Epidermal melanocyte (primary cell): ENCODE data around the gene GLRA1.
"Not testable (repeated sequence)": the region's sequence is repeated elsewhere in the genome, so short reads cannot be mapped to it uniquely, and the experiment has no call there.

Experiments used
- DNase-seq: peaks from one replicate; pipeline ENCODE4 v3.0.0; 2011; ENCODE audit warnings: low spot score; ENCODE audit not compliant: insufficient read length

GLRA1 gene

DNA sequence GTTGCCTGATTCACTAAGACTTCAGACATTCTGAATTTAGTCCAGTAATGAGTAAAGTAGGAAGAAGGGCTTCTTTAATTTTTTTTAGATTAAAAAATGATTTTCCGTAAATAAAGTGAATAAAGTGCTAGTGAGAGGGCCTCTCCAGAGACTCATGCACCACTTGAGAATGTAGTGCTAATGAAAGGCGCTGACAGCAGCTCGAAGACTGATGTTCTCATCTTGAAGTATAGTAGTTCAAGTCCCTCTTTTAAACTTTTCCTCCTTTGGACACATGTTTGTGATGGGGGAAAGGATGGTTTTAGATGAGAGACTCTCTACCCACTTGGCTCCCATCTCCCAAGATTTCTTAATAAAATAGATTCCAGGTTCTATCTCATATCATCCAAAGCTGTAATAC is 104.4 kb downstream of the GLRA1 start:
- DNase-seq: no peak

DNA sequence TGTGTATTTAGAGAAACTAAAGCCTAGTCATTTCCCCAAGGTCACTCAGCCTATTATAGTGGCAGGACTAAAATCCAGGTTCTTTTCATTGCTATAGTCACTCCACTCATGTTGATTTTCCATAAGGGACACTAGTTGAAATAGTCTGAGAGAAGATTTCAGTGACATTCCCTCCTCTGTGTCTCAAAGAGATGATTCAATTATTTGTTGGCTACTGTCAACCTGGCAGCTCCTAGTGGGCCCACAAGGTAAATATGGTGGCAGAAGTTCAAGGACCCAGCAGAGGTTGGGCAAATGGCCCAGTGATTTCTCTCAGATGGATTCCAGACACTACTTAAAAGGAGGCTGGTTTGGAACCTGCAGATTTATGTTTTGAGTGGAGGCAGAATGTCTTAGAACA is 104.8 kb downstream of the GLRA1 start:
- DNase-seq: no peak

DNA sequence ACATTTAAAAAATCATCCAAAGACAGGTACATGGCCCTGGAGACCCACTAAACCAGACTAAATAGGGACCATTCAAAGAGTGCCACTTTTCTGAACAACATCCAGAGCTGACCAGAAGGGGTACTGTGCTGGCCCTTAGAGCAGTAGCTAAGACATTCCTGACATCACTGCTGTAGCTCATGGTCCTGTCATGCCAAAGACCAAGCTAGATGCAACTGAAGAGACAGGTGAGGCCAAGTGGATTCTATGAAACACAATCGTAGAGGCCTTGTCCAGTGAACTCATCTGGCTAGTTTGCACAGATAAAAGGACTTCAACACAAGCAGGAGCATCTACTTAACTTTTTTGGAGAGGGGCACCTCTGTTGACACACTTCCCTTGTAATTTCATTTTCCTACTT is 109.6 kb downstream of the GLRA1 start:
- no peak for DNase-seq

DNA sequence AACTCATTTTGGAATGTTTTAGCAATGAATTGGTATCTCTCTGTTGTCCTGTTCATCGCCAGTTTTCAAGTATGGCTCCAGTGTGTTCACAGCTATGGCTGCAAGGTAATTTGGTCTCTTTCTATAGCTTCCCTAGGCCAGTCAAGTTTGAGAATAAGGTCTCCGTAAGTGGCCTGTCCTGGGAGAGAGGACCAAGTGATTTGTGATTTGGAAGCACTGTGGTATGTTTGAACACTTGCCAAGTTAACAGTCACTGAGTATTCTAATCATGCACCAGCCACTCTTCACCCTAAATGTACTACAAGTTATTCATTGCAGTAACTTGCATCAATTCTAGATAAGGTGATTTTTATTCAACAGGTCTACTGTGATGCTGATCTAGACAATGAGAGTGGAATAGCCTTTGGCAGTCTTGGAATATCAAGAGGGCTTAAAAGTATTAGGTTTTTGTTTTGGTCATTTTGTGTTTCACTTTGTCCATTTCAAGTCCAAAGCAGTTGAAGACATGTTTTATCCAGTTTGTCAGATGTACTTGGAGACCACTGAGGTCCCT is 111.8 kb downstream of the GLRA1 start:
- no peak for DNase-seq

DNA sequence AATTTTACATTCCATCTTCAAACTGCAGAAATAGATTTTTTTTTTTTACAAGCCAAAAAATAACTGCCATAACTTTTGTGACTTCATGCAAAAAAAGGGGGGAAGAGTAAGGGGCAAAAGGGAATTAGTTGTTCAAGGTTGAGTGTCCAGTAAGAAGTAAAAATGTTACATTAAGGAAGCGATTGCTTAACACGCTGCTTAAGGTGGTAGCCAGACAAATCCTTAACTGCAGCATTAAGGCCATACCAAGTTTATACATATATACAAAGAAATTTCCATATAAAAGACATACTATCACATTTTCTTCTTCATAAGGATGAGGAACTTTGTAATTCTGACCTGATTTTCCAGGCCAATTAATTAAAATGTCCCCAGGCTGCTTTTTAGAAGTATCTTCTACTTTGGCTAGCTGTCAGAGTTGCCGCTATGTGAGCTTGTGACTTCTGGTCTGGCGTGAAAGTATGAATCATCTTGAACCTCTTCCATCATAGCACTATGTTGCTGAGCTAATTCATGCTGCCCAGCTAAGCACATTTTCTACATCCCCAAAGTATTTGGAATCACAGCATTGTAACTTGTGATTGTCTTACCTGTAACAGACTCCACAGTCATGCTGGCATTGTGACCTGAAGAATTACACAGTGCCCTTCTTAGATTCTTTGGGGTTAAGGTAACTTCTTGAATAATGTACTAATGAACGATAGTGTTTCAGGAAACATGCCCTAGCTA is 112.9 kb downstream of the GLRA1 start:
- DNase-seq: no peak

DNA sequence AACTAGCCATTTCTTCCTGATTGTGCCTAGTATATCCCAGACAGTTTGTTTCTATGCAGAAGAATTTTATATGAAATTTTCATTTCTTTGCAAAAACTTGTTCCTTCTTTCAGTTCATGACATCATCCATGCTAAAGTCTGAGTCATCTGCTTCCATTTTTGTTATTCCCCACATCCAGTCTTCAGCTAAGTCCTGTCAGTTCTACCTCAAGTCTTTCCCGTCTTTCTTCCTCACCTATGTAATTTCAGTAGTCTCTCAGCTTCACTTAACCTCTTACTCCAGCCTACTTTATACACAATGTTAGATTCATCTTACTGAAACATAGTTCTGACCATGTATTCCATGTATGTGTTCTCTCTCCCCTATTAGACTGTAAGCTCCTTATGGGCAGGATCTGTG is 113.8 kb downstream of the GLRA1 start:
- DNase-seq: no peak

DNA sequence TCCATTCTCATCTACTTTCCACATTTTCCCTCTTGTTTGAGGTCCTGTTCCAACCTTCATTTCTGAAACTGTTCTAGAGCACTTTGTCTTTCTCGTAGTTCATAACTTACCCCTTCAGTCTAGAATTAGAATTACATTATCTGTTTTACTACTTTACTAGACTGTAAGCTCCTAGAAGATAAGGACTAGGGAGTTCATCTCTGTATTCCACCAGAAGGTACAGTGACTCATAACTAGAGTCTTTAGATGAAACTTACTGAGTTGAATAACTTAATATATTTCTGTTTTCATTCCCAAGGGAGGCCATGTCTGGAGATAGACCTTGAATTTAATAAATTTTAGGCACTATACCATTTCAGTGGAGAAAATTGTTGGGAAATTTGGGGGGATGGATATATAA is 114.2 kb downstream of the GLRA1 start:
- no peak for DNase-seq

DNA sequence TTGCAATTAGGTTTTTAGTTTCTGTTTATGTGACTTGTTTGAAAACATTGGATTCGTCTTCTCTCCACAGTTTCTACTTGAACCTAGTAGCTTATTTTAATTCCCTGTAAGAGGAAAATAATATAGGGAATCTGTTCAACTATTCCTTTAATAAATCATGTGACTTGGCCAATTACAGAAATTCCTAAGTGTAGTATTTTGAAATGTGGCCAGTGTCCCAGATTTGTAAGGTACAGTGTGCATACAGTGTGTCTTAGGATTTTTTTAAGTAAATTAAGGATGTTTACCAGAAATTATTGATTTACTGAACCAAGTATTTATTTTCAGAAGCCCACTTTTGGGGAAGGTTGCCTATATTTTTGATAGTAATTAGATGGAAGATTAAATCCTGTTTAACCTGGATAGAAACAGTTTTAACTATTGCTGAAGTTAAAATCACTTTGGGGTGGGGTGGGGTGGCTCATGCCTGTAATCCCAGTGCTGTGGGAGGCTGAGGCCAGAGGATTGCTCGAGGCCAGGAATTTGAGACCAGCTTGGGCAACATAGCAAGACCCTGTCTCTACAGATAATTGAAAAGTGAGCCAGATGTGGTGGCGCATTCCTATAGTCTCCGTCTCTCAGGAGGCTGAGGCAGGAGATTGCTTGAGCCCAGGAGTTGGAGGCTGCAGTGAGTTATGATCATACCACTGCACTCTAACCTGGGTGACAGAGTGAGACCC is 116.0 kb downstream of the GLRA1 start:
- no peak for DNase-seq

DNA sequence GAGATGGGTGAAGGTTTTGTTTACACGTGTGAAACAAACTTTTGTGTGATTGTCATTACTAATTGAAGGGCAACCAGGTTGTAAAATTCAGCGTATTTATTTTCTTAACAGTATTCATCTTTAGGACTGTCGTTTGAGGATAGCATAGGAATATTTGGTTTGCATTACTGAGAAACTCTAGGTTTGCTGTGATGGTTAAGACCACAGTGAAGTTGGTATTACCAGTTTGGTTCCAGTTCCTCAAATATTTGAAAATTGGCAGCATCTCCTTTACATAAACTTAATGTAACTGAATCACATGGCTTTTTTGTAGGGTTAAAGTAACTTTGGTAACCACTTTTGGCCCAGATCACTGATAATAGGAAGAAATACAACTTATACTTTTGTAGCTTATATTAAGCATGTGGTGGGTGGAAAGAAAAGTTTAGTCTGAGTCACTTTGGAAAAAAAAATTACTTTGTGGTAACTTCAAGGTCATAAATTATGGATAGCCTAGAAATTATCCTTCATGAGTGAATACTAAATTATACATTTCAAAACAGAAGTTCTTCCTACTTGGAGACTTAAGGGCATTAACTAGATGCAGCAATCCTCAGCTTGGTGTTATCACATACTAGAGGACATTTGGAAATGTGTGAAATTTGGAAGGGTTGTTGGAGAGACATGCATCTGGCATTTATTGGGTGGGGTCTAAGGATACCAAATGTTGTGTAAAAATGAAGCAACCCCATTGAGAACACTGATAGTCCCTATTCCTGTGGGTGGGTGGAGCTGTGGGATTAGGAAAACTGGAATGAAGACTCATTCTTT is 119.0 kb downstream of the GLRA1 start:
- no peak for DNase-seq

DNA sequence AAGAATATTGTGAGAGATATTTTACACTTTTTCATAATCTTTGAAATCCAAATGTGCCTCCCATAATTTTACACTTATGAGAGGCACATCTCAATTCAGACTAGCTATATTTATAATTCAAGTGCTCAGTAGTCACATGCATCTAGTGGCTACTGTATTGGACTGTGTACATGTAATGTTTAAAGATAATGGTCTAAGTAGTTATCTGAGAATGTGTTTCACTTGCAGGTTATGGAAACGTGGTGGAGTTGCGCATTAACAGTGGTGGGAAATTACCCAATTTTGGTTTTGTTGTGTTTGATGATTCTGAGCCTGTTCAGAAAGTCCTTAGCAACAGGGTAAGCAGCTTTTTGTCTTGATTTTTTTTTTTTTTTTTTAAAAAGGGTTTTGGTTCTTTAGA is 124.1 kb downstream of the GLRA1 start:
- no peak for DNase-seq

DNA sequence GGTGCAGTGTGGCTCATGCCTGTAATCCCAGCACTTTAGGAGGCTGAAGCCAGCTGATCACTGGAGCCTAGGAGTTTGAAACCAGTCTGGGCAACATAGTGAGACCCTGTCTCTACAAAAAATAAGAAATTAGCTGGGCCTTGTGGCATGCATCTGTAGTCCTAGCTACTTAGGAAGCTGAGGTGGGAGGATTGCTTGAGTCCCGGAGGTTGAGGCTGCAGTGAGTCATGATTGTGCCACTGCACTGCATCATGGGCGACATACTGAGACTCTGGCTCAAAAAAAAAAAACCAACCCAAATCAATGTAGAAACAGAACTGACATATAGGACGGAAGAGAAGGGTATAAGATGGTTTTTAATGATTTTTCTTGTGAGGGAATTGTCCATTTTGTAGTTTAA is 125.2 kb downstream of the GLRA1 start:
- no peak for DNase-seq

DNA sequence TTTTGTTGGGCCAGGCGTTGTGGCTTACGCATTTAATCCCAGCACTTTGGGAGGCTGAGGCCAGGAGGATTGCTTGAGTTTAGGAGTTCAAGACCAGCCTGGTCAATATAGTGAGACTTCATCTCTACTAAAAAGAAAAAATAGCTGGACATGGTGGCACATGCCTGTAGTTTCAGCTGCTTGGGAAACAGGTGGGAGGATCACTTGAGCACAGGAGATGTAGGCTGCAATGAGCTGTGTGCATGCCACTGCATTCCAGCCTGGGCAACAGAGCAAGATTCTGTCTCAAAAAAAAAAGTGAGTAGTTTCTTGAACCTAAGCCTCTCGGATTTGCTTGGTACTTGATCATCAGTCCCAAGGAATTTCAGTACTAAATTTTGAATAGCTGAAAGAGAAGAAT is 126.0 kb downstream of the GLRA1 start:
- DNase-seq: no peak

DNA sequence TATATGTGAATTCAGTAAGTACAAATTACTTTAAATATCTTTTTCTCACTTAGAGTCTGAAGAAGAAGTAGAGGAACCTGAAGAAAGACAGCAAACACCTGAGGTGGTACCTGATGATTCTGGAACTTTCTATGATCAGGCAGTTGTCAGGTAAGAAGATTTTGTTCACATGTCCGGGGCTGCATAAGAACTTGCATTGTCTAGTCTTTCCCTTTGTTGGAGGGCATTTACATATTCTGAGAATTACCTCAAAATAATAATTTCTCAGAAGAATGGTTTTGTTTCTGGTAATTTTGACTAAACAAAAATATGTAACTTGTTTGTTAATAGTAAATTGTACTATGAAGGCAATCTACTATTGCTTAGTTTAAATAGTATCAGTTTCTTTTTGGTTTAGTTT is 129.2 kb downstream of the GLRA1 start:
- DNase-seq: no peak

DNA sequence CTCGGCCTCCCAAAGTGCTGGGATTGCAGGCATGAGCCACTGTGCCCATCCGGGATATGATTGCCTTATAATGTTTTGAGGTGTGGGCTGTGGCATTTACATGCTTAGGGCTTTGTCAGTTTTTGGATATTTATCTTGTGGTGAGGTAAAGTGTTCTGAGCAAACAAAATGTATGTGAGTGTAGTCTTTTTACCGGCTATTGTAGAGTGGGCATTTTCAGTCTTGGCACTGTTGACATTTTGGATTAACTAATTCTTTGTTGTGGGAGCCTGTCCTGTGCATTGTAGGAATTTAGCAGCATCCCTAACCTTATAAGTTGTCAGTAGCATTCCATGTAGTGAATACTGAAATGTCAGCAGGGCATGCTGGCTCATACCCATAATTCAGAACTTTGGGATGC is 131.3 kb downstream of the GLRA1 start:
- DNase-seq: no peak

DNA sequence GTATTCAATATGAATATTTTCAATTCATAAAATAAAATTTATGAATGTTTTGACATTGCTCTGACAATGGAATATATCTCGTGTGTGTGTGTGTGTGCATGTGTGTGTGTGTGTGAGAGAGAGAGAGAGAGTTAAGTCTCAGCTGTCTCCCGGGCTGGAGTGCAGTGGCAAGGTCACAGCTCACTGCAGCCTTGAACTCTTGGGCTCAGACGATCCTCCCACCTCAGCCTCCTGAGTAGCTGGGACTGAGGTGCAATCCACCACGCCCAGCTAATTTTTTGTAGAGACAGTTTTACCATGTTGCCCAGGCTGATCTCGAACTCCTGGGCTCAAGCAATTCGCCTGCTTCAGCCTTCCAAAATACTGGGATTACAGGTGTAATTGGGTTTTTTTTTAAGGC is 136.8 kb downstream of the GLRA1 start:
- DNase-seq: no peak

DNA sequence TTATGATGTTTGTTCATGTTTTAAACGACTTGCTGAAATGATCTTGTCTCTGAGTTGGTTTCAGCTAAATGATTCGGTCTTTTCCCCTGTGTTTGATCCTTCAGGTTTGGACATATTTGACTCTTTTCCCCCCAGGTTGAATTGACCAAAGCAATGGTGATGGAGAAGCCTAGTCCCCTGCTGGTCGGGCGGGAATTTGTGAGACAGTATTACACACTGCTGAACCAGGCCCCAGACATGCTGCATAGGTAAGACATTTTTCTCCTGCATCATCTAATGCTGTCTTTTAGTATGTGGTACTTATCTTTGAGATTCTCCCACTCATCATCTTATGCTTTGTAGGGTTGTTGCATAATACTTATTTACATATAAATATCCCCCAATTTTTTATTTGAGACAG is 138.2 kb downstream of the GLRA1 start:
- DNase-seq: no peak

DNA sequence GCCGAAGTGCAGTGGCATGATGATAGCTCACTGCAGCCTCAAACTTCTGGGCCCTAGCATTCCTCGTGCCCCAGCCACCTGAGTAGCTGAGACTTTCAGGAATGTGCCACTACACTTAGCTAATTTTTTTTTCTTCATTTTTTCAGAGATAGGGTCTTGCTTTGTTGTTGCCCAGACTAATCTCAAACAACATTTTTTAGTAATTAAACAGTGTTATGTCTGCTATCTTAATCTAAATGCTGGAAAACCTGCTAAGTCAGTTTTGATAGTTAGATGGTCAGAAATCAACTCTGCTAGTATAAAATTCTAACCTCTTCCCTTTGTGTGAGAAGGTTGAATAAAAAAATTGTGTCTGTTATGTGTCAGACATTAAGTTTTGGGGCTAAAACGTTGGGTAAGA is 140.5 kb downstream of the GLRA1 start:
- no peak for DNase-seq

DNA sequence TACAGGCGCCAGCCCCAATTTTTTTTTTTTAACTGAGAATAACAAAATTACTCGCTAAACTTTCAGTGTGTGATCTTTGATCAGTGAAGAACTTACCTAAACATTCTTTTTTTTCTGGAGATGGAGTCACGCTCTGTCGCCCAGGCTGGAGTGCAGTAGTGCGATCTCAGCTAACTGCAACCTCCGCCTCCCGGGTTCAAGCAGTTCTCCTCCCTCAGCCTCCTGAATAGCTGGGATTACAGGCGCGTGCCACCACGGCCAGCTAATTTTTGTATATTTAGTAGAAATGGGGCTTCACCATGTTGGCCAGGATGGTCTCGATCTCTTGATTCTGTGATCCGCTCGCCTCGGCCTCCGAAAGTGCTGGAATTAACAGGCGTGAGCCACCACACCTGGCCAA is 141.0 kb downstream of the GLRA1 start:
- not testable (repeated sequence) for DNase-seq

DNA sequence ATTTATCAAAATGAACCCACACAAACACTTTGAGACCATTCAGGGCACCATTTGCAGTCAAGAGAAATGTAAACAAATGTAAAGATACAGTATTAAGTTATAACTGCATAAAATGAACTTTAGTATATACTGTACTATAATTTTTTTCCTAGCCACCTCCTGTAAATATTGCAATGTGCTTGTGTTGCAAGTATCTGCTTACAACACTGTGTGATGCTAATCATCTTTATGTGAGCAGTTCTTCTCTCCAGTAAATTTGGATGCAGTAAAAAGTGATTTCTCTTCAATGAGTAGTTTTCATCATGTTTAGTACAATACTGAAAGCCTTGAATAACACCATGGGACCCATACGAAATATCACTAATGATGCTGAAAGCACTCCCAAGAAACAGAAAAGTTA is 143.4 kb downstream of the GLRA1 start:
- DNase-seq: no peak

DNA sequence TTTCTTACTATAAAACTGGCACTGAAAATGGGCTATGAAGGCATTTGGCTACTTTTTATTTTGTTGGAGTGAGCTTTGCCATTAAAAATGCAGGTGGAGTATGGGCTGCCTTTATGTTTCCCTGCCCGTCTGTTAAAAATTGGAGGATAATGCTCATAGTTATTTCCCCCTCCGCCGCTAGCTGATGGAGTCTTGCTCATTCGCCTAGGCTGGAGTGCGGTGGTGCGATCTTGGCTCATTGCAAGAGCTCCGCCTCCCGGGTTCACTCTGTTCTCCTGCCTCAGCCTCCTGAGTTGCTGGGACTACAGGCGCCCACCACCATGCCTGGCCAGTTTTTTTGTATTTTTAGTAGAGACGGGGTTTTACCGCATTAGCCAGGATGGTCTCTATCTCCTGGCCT is 144.3 kb downstream of the GLRA1 start:
- DNase-seq: no peak

DNA sequence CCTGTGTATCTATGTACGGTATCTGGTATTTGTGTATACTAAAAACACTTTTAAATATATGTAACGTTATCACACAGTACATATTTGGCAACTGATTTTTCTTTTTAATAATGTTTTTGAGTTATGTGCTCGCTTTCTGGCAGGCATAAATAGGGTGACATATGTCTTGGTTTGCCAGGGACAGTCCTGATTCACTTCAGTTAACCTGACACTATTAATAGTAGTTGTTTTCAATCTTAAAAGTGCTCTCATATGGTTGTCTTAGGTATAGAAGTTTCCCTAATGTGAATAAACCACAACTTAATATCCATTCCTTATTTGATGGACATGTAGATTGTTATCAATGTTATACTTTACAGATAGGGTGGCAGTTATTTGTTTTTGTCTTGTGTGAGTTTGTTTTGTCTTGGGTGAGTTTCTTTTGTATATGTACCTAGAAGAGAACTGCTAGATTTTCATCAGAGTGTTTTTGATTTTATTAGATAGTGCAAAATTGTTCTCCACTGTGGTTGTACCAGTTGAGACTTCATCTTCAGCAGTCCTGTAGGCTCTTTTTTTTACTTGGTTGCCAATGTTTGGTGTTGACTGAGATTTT is 145.0 kb downstream of the GLRA1 start:
- DNase-seq: no peak
